Trophoblast cell (in vitro differentiated cells and primary cell): ENCODE data around the gene CRISPLD2.
A peak's percentile ranks its signal among the peaks of the same experiment; 100 is the strongest.

Experiments used
- DNase-seq, 2 donors: peaks; one replicate each; pipeline ENCODE4 v3.0.0-alpha.2; 2016
- H2AFZ ChIP-seq: 2 replicates; pipeline ENCODE4 v1.6.1; 2013; ENCODE audit warnings: low read length, moderate library complexity, mild to moderate bottlenecking; ENCODE audit not compliant: insufficient read depth, poor library complexity
- H2AK5ac ChIP-seq: 2 replicates; pipeline ENCODE4 v1.6.1; 2013; ENCODE audit warnings: mild to moderate bottlenecking, low read length
- H2BK120ac ChIP-seq: 2 replicates; pipeline ENCODE4 v1.6.1; 2013; ENCODE audit warnings: low read length, mild to moderate bottlenecking, moderate library complexity; ENCODE audit not compliant: insufficient read depth, poor library complexity
- H2BK12ac ChIP-seq: 2 replicates; pipeline ENCODE4 v1.6.1; 2013; ENCODE audit warnings: mild to moderate bottlenecking, low read length, moderate library complexity
- H2BK5ac ChIP-seq: 2 replicates; pipeline ENCODE4 v1.6.1; 2013; ENCODE audit warnings: low read length, low read depth, moderate library complexity, mild to moderate bottlenecking; ENCODE audit not compliant: poor library complexity
- H3K14ac ChIP-seq: 2 replicates; pipeline ENCODE4 v1.6.1; 2013; ENCODE audit warnings: mild to moderate bottlenecking, low read length
- H3K18ac ChIP-seq: 2 replicates; pipeline ENCODE4 v1.6.1; 2013; ENCODE audit warnings: mild to moderate bottlenecking, low read length
- H3K23ac ChIP-seq: 2 replicates; pipeline ENCODE4 v1.6.1; 2013; ENCODE audit warnings: low read length
- H3K27ac ChIP-seq: 2 replicates; pipeline ENCODE4 v1.5.1; 2013; ENCODE audit warnings: low read depth, mild to moderate bottlenecking, inconsistent platforms, low read length, moderate library complexity
- H3K27me3 ChIP-seq: 2 replicates; pipeline ENCODE4 v1.6.1; 2013; ENCODE audit warnings: inconsistent platforms, mild to moderate bottlenecking, low read length, moderate library complexity; ENCODE audit not compliant: insufficient read depth
- H3K36me3 ChIP-seq, 2 experiments: 1 replicate in 1 of 2; 2 replicates in 1 of 2; pipeline ENCODE4 v1.6.1; 2013; ENCODE audit warnings: low read length in 2 of 2, mild to moderate bottlenecking in 2 of 2, moderate library complexity in 1 of 2; ENCODE audit not compliant: insufficient read depth in 2 of 2, control insufficient read depth in 1 of 2
- H3K4ac ChIP-seq: 2 replicates; pipeline ENCODE4 v1.6.1; 2013; ENCODE audit warnings: low read depth, mild to moderate bottlenecking, low read length, moderate library complexity
- H3K4me1 ChIP-seq, 2 experiments: 1 replicate in 1 of 2; 2 replicates in 1 of 2; pipeline ENCODE4 v1.6.1; 2013; ENCODE audit warnings: low read length in 2 of 2, mild to moderate bottlenecking in 2 of 2, moderate library complexity in 1 of 2; ENCODE audit not compliant: insufficient read depth in 2 of 2, control insufficient read depth in 1 of 2
- H3K4me2 ChIP-seq: 2 replicates; pipeline ENCODE4 v1.6.1; 2013; ENCODE audit warnings: inconsistent platforms, mild to moderate bottlenecking, low read length, moderate library complexity
- H3K4me3 ChIP-seq: 2 replicates; pipeline ENCODE4 v1.5.1; 2013; ENCODE audit warnings: mild to moderate bottlenecking, low read depth, low read length, inconsistent platforms
- H3K79me1 ChIP-seq: one replicate; pipeline ENCODE4 v1.6.1; 2013; ENCODE audit warnings: low read length
- H3K79me2 ChIP-seq: 2 replicates; pipeline ENCODE4 v1.6.1; 2013; ENCODE audit warnings: low read length, mild to moderate bottlenecking; ENCODE audit not compliant: control insufficient read depth, insufficient read depth, poor library complexity
- H3K9ac ChIP-seq: 2 replicates; pipeline ENCODE4 v1.6.1; 2013; ENCODE audit warnings: mild to moderate bottlenecking, low read length
- H3K9me3 ChIP-seq: 2 replicates; pipeline ENCODE4 v1.6.1; 2013; ENCODE audit warnings: low read depth, mild to moderate bottlenecking, control low read depth, inconsistent platforms, low read length; ENCODE audit not compliant: insufficient read depth
- H4K12ac ChIP-seq: 2 replicates; pipeline ENCODE4 v1.6.1; 2013; ENCODE audit warnings: low read depth, mild to moderate bottlenecking, low read length, moderate library complexity
- H4K8ac ChIP-seq: 2 replicates; pipeline ENCODE4 v1.6.1; 2013; ENCODE audit warnings: low read depth, mild to moderate bottlenecking, low read length, moderate library complexity
- H4K91ac ChIP-seq: one replicate; pipeline ENCODE4 v1.6.1; 2013; ENCODE audit warnings: low read depth, mild to moderate bottlenecking, low read length, moderate library complexity
- WGBS: extraction: QIAGEN DNeasy Blood & Tissue Kit; methylation state at CpG from one replicate; pipeline ENCODE4 v1.1.7; 2013; ENCODE audit warnings: missing lambda C conversion rate; ENCODE audit not compliant: insufficient read length, insufficient coverage; ENCODE audit errors: extremely low coverage; 5-methylcytosine and 5-hydroxymethylcytosine counted together

CRISPLD2 gene

GRCh38 chr16:84821728-84822689, 2.2 kb downstream of the CRISPLD2 start:
- Histone ChIP-seq H4K8ac (peak overlapping the region; percentile 51), H3K4ac (peak overlapping the region; percentile 78), H3K4me3 (peak overlapping the region; percentile 4), H3K4me1 (peaks cover 33 to 47% of the 10 kb centered on the region in 2 experiments), H3K79me1 (peaks cover 36% of the 10 kb centered on the region), H3K27me3 (no peaks in the 10 kb centered on the region), H2BK12ac (peak overlapping the region; percentile 85), H3K36me3 (peaks cover 6 to 7% of the 10 kb centered on the region in 2 experiments), H3K23ac (no peak overlapping the region), H3K79me2 (peaks cover 14% of the 10 kb centered on the region), H2AK5ac (peak overlapping the region; percentile 87), H3K9ac (no peak overlapping the region), H3K18ac (peak overlapping the region; percentile 76), H2BK5ac (peak overlapping the region; percentile 63), H3K14ac (peak overlapping the region; percentile 62), H3K9me3 (no peaks in the 10 kb centered on the region), H2AFZ (no peak overlapping the region), H3K4me2 (peak overlapping the region; percentile 91), H2BK120ac (peak overlapping the region; percentile 62), H4K12ac (no peak overlapping the region), H3K27ac (peak overlapping the region; percentile 75), H4K91ac (peak overlapping the region; percentile 83)
- DNase-seq, result no peak
- WGBS, result no CpG with 5 or more reads among the region's 13 CpGs

GRCh38 chr16:84822990-84823389, 3.2 kb downstream of the CRISPLD2 start:
- Histone ChIP-seq H3K14ac (no peak overlapping the region), H3K4me1 (peaks cover 39 to 51% of the 10 kb centered on the region in 2 experiments), H3K18ac (no peak overlapping the region), H3K4me3 (no peak overlapping the region), H2BK12ac (peak overlapping the region; percentile 24), H3K36me3 (peaks cover 9 to 10% of the 10 kb centered on the region in 2 experiments), H2BK120ac (no peak overlapping the region), H2AK5ac (no peak overlapping the region), H2AFZ (no peak overlapping the region), H2BK5ac (no peak overlapping the region), H4K8ac (no peak overlapping the region), H3K79me1 (peaks cover 43% of the 10 kb centered on the region), H3K27ac (no peak overlapping the region), H3K4ac (no peak overlapping the region), H3K9ac (no peak overlapping the region), H3K23ac (no peak overlapping the region), H4K91ac (peak overlapping the region; percentile 40), H4K12ac (no peak overlapping the region), H3K4me2 (no peak overlapping the region), H3K79me2 (peaks cover 17% of the 10 kb centered on the region), H3K27me3 (no peaks in the 10 kb centered on the region), H3K9me3 (no peaks in the 10 kb centered on the region)
- no CpG with 5 or more reads among the region's 6 CpGs for WGBS
- no peak for DNase-seq

GRCh38 chr16:84823484-84823883, 3.7 kb downstream of the CRISPLD2 start:
- no peak overlapping the region for H3K27ac ChIP-seq
- H3K18ac ChIP-seq, result peak overlapping the region; percentile 81
- H2BK5ac ChIP-seq, result peak overlapping the region; percentile 38
- H2BK12ac ChIP-seq, result peak overlapping the region; percentile 23
- peaks cover 43 to 55% of the 10 kb centered on the region in 2 experiments for H3K4me1 ChIP-seq
- no peak overlapping the region for H4K12ac ChIP-seq
- H4K91ac ChIP-seq, result no peak overlapping the region
- no peak overlapping the region for H3K23ac ChIP-seq
- peaks cover 44% of the 10 kb centered on the region for H3K79me1 ChIP-seq
- no CpG with 5 or more reads among the region's 8 CpGs for WGBS
- no peak overlapping the region for H3K14ac ChIP-seq
- no peaks in the 10 kb centered on the region for H3K27me3 ChIP-seq
- H4K8ac ChIP-seq, result peak overlapping the region; percentile 30
- H3K4ac ChIP-seq, result peak overlapping the region; percentile 78
- no peak overlapping the region for H3K4me2 ChIP-seq
- H3K4me3 ChIP-seq, result no peak overlapping the region
- H2AFZ ChIP-seq, result peak overlapping the region; percentile 9
- no peak for DNase-seq
- H3K36me3 ChIP-seq, result peaks cover 13 to 14% of the 10 kb centered on the region in 2 experiments
- H3K79me2 ChIP-seq, result peaks cover 17% of the 10 kb centered on the region
- no peak overlapping the region for H3K9ac ChIP-seq
- H3K9me3 ChIP-seq, result no peaks in the 10 kb centered on the region
- H2AK5ac ChIP-seq, result peak overlapping the region; percentile 77
- no peak overlapping the region for H2BK120ac ChIP-seq

GRCh38 chr16:84823926-84824325, 4.1 kb downstream of the CRISPLD2 start:
- no peak overlapping the region for H3K14ac ChIP-seq
- no peak overlapping the region for H4K8ac ChIP-seq
- H4K91ac ChIP-seq, result no peak overlapping the region
- no peak overlapping the region for H3K4ac ChIP-seq
- H3K18ac ChIP-seq, result no peak overlapping the region
- H2BK12ac ChIP-seq, result no peak overlapping the region
- no peak overlapping the region for H4K12ac ChIP-seq
- H3K36me3 ChIP-seq, result peaks cover 13 to 14% of the 10 kb centered on the region in 2 experiments
- peaks cover 43 to 51% of the 10 kb centered on the region in 2 experiments for H3K4me1 ChIP-seq
- DNase-seq, result no peak
- H2BK5ac ChIP-seq, result no peak overlapping the region
- no peak overlapping the region for H2AK5ac ChIP-seq
- no peak overlapping the region for H3K4me2 ChIP-seq
- H3K27me3 ChIP-seq, result no peaks in the 10 kb centered on the region
- H3K79me1 ChIP-seq, result peaks cover 40% of the 10 kb centered on the region
- H3K23ac ChIP-seq, result no peak overlapping the region
- no peak overlapping the region for H3K4me3 ChIP-seq
- H3K9me3 ChIP-seq, result no peaks in the 10 kb centered on the region
- H2BK120ac ChIP-seq, result no peak overlapping the region
- H3K79me2 ChIP-seq, result peaks cover 17% of the 10 kb centered on the region
- H3K27ac ChIP-seq, result no peak overlapping the region
- no peak overlapping the region for H2AFZ ChIP-seq
- no peak overlapping the region for H3K9ac ChIP-seq
- WGBS, result no CpG with 5 or more reads among the region's 5 CpGs
